Activated B cell treated with CpG ODN at 0.5 μM for 24 hours (primary cell): ENCODE results near the gene SLIT3. TPM values are rescaled to one million over a fixed set of nuclear protein-coding genes. Genes with fewer than 3 reads are reported as not detected.

Experiments
- ATAC-seq: fragments of 200-7000 bp; cut with Tn5 transposase; one replicate; pipeline ENCODE4 v1.10.0; 2021; ENCODE audit warnings: low read depth, mild to moderate bottlenecking, moderate library complexity
- CTCF ChIA-PET: fragments of 350-600 bp; sonication (Branson Sonifier 250); formaldehyde crosslinking; loops from one replicate; lab custom pipeline; 2021; ENCODE audit warnings: antibody characterized with exemption; lab: Charles Lee
- POLR2A ChIA-PET: fragments of 350-600 bp; sonication (Branson Sonifier 250); formaldehyde crosslinking; loops from one replicate; lab custom pipeline; 2021; ENCODE audit warnings: antibody characterized with exemption; lab: Charles Lee
- DNase-seq: peaks from one replicate; pipeline ENCODE4 v3.0.0; 2022
- H3K27ac Mint-ChIP-seq: one replicate; pipeline ENCODE4 v1.8.0; 2020; ENCODE audit warnings: mixed read lengths
- H3K27me3 Mint-ChIP-seq: one replicate; pipeline ENCODE4 v1.8.0; 2021; ENCODE audit warnings: mixed read lengths
- H3K36me3 Mint-ChIP-seq: one replicate; pipeline ENCODE4 v1.8.0; 2021; ENCODE audit warnings: low read depth, mixed read lengths
- H3K4me1 Mint-ChIP-seq: one replicate; pipeline ENCODE4 v1.8.0; 2021; ENCODE audit warnings: mixed read lengths
- H3K4me3 Mint-ChIP-seq: one replicate; pipeline ENCODE4 v1.8.0; 2020; ENCODE audit warnings: mild to moderate bottlenecking, mixed read lengths
- H3K9me3 Mint-ChIP-seq: one replicate; pipeline ENCODE4 v1.8.0; 2020; ENCODE audit warnings: mixed read lengths
- CTCF ChIP-seq: fragments of 200-600 bp; IDR thresholded peaks from one replicate; pipeline ENCODE4 v1.8.0; 2022; ENCODE audit warnings: antibody characterized with exemption, mild to moderate bottlenecking
- intact Hi-C: fragments of 100-400 bp; cut with micrococcal nuclease; formaldehyde crosslinking; loops from one replicate; pipeline ENCODE4 v1.15.1; 2024
- total RNA-seq: library from RNA; stranded (reverse); gene quantifications from 2 replicates; pipeline ENCODE4 v1.2.3, GENCODE V29; 2022

SLIT3 gene
- total RNA-seq, 1 donor from 2014 or later, result not detected

GRCh38 chr5:168967882-168968620 is 332.9 kb downstream of the SLIT3 start:
- no peak for TF ChIP-seq CTCF
- Mint-ChIP-seq H3K27me3 (peaks cover 11% of the 10 kb centered on the region), H3K4me1 (no peaks in the 10 kb centered on the region), H3K9me3 (no peaks in the 10 kb centered on the region), H3K4me3 (no peak overlapping the region), H3K27ac (no peak overlapping the region), H3K36me3 (no peaks in the 10 kb centered on the region)
- ATAC-seq, result no peak
- ChIA-PET POLR2A (no interaction called here), CTCF (no interaction called here)
- intact Hi-C loops, result no loop called here
- no peak for DNase-seq

GRCh38 chr5:168965638-168966037 is 335.3 kb downstream of the SLIT3 start:
- no peaks in the 10 kb centered on the region for H3K4me1 Mint-ChIP-seq
- H3K27me3 Mint-ChIP-seq, result peaks cover 4% of the 10 kb centered on the region
- intact Hi-C loops, result no loop called here
- DNase-seq, result no peak
- no peaks in the 10 kb centered on the region for H3K36me3 Mint-ChIP-seq
- POLR2A ChIA-PET, result no interaction called here
- no peak overlapping the region for H3K27ac Mint-ChIP-seq
- no peaks in the 10 kb centered on the region for H3K9me3 Mint-ChIP-seq
- H3K4me3 Mint-ChIP-seq, result no peak overlapping the region
- no peak for TF ChIP-seq CTCF
- CTCF ChIA-PET, result no interaction called here
- ATAC-seq, result no peak

DNA sequence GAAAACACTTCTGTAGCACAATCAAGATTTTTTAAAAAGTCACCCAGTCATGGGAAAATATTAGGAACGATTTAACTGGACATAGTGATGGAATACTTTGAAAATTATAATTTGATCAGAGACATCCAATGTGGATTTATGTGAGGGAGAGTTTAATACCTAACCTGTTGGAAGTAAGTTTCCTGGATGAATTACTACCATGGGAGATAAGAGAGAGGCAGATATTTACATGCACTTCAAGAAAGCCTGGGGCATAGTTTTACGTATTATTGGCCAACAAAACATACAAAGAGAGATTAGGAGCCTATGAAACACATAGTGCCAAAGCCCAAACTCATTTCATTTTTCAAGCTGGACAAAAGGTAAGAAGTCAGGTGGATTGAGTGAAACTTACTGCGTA is 336.8 kb downstream of the SLIT3 start:
- CTCF ChIA-PET, result no interaction called here

GRCh38 chr5:168962306-168962705 is 338.6 kb downstream of the SLIT3 start:
- CTCF ChIA-PET, result no interaction called here
- POLR2A ChIA-PET, result no interaction called here
- H3K4me3 Mint-ChIP-seq, result no peak overlapping the region
- DNase-seq, result no peak
- H3K4me1 Mint-ChIP-seq, result no peaks in the 10 kb centered on the region
- ATAC-seq, result no peak
- no peak overlapping the region for H3K27ac Mint-ChIP-seq
- TF ChIP-seq CTCF, result no peak
- H3K27me3 Mint-ChIP-seq, result peaks cover 2% of the 10 kb centered on the region
- intact Hi-C loops, result no loop called here
- H3K36me3 Mint-ChIP-seq, result no peaks in the 10 kb centered on the region
- H3K9me3 Mint-ChIP-seq, result no peaks in the 10 kb centered on the region

More for the DNA sequence above, 336.8 kb downstream of the SLIT3 start:
- TF ChIP-seq CTCF, result no peak
- H3K27me3 Mint-ChIP-seq, result peaks cover 2% of the 10 kb centered on the region
- no peaks in the 10 kb centered on the region for H3K4me1 Mint-ChIP-seq
- H3K36me3 Mint-ChIP-seq, result no peaks in the 10 kb centered on the region
- intact Hi-C loops, result no loop called here
- no peaks in the 10 kb centered on the region for H3K9me3 Mint-ChIP-seq
- no peak overlapping the region for H3K4me3 Mint-ChIP-seq
- no peak overlapping the region for H3K27ac Mint-ChIP-seq
- POLR2A ChIA-PET, result no interaction called here
- no peak for DNase-seq
- no peak for ATAC-seq

GRCh38 chr5:168961681-168962080 is 339.3 kb downstream of the SLIT3 start:
- H3K4me1 Mint-ChIP-seq, result no peaks in the 10 kb centered on the region

More at GRCh38 chr5:168961681-168962080, 339.3 kb downstream of the SLIT3 start:
- no peak for ATAC-seq
- H3K9me3 Mint-ChIP-seq, result no peaks in the 10 kb centered on the region
- DNase-seq, result no peak
- H3K27ac Mint-ChIP-seq, result no peak overlapping the region
- ChIA-PET POLR2A (no interaction called here), CTCF (no interaction called here)
- intact Hi-C loops, result no loop called here
- no peak overlapping the region for H3K4me3 Mint-ChIP-seq
- no peaks in the 10 kb centered on the region for H3K36me3 Mint-ChIP-seq
- peaks cover 2% of the 10 kb centered on the region for H3K27me3 Mint-ChIP-seq
- TF ChIP-seq CTCF, result no peak
